Measurements from ENCODE around the gene HIF3A.

DNA sequence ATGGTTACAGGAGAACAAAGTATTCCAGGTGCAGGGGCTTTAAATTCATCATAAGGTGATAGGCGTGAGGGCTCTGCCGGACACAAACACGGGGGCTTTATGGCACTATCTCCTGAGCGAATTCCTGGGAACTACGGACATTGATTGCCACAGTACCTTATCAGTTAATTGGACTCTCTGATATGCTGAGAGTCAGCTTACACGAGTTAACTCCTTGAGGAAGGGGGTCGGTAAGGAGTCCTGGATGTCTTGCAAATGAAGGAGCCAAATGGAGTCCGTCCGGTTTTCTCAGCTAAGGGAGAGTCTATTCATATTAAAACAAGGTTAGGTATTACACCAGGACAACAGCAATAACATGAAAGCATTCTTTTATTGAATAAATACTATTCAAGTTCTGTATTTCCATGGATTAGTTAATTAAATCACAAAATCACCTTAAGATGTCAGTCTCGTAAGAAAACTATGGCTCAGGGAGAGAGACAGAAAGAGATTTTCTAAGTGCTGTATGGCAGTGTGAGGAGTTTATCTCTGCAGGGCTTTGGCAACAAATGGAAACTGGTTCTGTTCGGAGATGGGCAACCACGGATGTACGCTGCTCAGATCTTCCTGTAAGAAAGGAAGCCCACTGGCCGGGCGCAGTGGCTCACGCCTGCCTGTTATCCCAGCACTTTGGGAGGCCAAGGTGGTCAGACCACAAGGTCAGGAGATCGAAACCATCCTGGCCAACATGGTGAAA, 26.2 kb upstream of the HIF3A start:
- TF ChIP-seq, protein P1, sequence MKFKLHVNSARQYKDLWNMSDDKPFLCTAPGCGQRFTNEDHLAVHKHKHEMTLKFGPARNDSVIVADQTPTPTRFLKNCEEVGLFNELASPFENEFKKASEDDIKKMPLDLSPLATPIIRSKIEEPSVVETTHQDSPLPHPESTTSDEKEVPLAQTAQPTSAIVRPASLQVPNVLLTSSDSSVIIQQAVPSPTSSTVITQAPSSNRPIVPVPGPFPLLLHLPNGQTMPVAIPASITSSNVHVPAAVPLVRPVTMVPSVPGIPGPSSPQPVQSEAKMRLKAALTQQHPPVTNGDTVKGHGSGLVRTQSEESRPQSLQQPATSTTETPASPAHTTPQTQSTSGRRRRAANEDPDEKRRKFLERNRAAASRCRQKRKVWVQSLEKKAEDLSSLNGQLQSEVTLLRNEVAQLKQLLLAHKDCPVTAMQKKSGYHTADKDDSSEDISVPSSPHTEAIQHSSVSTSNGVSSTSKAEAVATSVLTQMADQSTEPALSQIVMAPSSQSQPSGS (CRISPR knock-in tag; IDR thresholded peaks at IDR 0.05) = no peak
- TF ChIP-seq YY1 (IDR thresholded peaks at IDR 0.05; ENCODE audit: borderline replicate concordance in 1 of 3, control insufficient read depth in 1 of 3, extremely low read depth in 1 of 3, insufficient read depth in 3 of 3, insufficient read length in 1 of 3, insufficient replicate concordance in 2 of 3, low read depth in 1 of 3, low read length in 2 of 3) (no peak), RHOXF2B (CRISPR knock-in tag; conservative IDR thresholded peaks at IDR 0.05) (no peak), ZZZ3 (IDR thresholded peaks at IDR 0.05) (no peak), FIP1L1 (IDR thresholded peaks at IDR 0.05; ENCODE audit: low read depth, low read length, poor library complexity, severe bottlenecking) (no peak), STAT5A (IDR thresholded peaks at IDR 0.05; ENCODE audit: borderline replicate concordance, low read length) (no peak), MTA2 (IDR thresholded peaks at IDR 0.05; ENCODE audit: low read depth) (no peak), CHD1 (IDR thresholded peaks at IDR 0.05; ENCODE audit: low read length) (no peak)
- TF ChIP-seq, protein P2, sequence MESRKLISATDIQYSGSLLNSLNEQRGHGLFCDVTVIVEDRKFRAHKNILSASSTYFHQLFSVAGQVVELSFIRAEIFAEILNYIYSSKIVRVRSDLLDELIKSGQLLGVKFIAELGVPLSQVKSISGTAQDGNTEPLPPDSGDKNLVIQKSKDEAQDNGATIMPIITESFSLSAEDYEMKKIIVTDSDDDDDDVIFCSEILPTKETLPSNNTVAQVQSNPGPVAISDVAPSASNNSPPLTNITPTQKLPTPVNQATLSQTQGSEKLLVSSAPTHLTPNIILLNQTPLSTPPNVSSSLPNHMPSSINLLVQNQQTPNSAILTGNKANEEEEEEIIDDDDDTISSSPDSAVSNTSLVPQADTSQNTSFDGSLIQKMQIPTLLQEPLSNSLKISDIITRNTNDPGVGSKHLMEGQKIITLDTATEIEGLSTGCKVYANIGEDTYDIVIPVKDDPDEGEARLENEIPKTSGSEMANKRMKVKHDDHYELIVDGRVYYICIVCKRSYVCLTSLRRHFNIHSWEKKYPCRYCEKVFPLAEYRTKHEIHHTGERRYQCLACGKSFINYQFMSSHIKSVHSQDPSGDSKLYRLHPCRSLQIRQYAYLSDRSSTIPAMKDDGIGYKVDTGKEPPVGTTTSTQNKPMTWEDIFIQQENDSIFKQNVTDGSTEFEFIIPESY (CRISPR knock-in tag; IDR thresholded peaks at IDR 0.05) = no peak
- TF ChIP-seq, protein P3, sequence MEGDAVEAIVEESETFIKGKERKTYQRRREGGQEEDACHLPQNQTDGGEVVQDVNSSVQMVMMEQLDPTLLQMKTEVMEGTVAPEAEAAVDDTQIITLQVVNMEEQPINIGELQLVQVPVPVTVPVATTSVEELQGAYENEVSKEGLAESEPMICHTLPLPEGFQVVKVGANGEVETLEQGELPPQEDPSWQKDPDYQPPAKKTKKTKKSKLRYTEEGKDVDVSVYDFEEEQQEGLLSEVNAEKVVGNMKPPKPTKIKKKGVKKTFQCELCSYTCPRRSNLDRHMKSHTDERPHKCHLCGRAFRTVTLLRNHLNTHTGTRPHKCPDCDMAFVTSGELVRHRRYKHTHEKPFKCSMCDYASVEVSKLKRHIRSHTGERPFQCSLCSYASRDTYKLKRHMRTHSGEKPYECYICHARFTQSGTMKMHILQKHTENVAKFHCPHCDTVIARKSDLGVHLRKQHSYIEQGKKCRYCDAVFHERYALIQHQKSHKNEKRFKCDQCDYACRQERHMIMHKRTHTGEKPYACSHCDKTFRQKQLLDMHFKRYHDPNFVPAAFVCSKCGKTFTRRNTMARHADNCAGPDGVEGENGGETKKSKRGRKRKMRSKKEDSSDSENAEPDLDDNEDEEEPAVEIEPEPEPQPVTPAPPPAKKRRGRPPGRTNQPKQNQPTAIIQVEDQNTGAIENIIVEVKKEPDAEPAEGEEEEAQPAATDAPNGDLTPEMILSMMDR (IDR thresholded peaks at IDR 0.05 in 2 of 3, conservative IDR thresholded peaks at IDR 0.05 in 1 of 3; ENCODE audit: insufficient read depth in 2 of 3, low read depth in 1 of 3, low read length in 3 of 3) = no peak
